SK-N-SH treated with all-trans-retinoic acid at 6 μM for 48 hours (cell line): ENCODE results near the gene SMCP.

ENCODE experiments used
- CSRNP3 ChIP-seq: fragments of 250-450 bp; sonication (Bioruptor Pico); IDR thresholded peaks from 2 replicates; pipeline ENCODE4 v1.5.1; 2021; ENCODE audit warnings: mild to moderate bottlenecking, moderate library complexity
- OSR1 ChIP-seq: fragments of 250-450 bp; sonication (Bioruptor Pico); IDR thresholded peaks from 2 replicates; pipeline ENCODE4 v1.8.0; 2022; ENCODE audit warnings: moderate library complexity, mild to moderate bottlenecking, inconsistent platforms
- PATZ1 ChIP-seq: fragments of 250-450 bp; sonication (Bioruptor Pico); IDR thresholded peaks from 2 replicates; pipeline ENCODE4 v1.8.0; 2020; ENCODE audit warnings: mild to moderate bottlenecking, moderate library complexity, borderline replicate concordance

GRCh38 chr1:152906023-152906565 is 28.0 kb downstream of the SMCP start:
- TF ChIP-seq CSRNP3 (CRISPR knock-in tag) (no peak), PATZ1 (CRISPR knock-in tag) (no peak), OSR1 (no peak)
